CD14-positive monocyte (primary cell): ENCODE results near the gene ARMC7. TPM values are rescaled to one million over a fixed set of nuclear protein-coding genes. Genes with fewer than 3 reads are reported as not detected.

Source experiments
- DNase-seq, 3 donors: peaks; one replicate each; pipeline ENCODE4 v3.0.0-alpha.2; 2011 to 2022
- H2AFZ ChIP-seq: 2 replicates; pipeline ENCODE4 v1.6.0; 2012; ENCODE audit warnings: mild to moderate bottlenecking, low read depth, low read length, inconsistent platforms; ENCODE audit not compliant: insufficient read depth, poor library complexity, severe bottlenecking
- H3K27ac ChIP-seq, 2 donors: 1 replicate in 1 of 2; 2 replicates in 1 of 2; pipeline ENCODE4 v1.5.1; 2012 to 2013; ENCODE audit warnings: low read length in 2 of 2, control low read depth in 1 of 2, inconsistent platforms in 1 of 2, low read depth in 1 of 2, mild to moderate bottlenecking in 1 of 2
- H3K27me3 ChIP-seq, 2 donors: one replicate each; pipeline versions ENCODE4 v1.6.0 to v1.6.1; 2011 to 2013; ENCODE audit warnings: low read length in 2 of 2; ENCODE audit not compliant: control insufficient read depth in 2 of 2, insufficient read depth in 2 of 2
- H3K36me3 ChIP-seq, 2 donors: replicated peaks in 1 of 2; 1 replicate in 1 of 2; 2 replicates in 1 of 2; pipeline versions ENCODE4 v1.5.1 to v1.6.1; 2012 to 2013; ENCODE audit warnings: low read length in 2 of 2, control low read depth in 1 of 2, inconsistent platforms in 1 of 2, mild to moderate bottlenecking in 1 of 2; ENCODE audit not compliant: insufficient read depth in 2 of 2, control insufficient read depth in 1 of 2
- H3K4me1 ChIP-seq, 2 donors: 1 replicate in 1 of 2; 2 replicates in 1 of 2; pipeline versions ENCODE4 v1.5.1 to v1.6.1; 2012 to 2013; ENCODE audit warnings: low read length in 2 of 2, control low read depth in 1 of 2, inconsistent platforms in 1 of 2, mild to moderate bottlenecking in 1 of 2, moderate library complexity in 1 of 2; ENCODE audit not compliant: insufficient read depth in 2 of 2, control insufficient read depth in 1 of 2
- H3K4me2 ChIP-seq: replicated peaks from 2 replicates; pipeline ENCODE3; 2012; ENCODE audit warnings: low read length, moderate library complexity, mild to moderate bottlenecking; ENCODE audit not compliant: poor library complexity, severe bottlenecking; ENCODE audit errors: extremely low read depth
- H3K4me3 ChIP-seq, 3 experiments: fragments of 200-600 bp in 1 of 3; sonication (generic) in 1 of 3; replicated peaks in 1 of 3; 1 replicate in 2 of 3; 2 replicates in 1 of 3; pipeline ENCODE4 v1.5.1; 2011 to 2013; ENCODE audit warnings: low read length in 3 of 3, mild to moderate bottlenecking in 3 of 3, control low read depth in 2 of 3, low read depth in 2 of 3, inconsistent platforms in 1 of 3, moderate library complexity in 1 of 3
- H3K79me2 ChIP-seq: 2 replicates; pipeline ENCODE4 v1.6.0; 2012; ENCODE audit warnings: mild to moderate bottlenecking, control low read depth, inconsistent platforms, low read length, moderate library complexity; ENCODE audit not compliant: insufficient read depth
- H3K9ac ChIP-seq: 2 replicates; pipeline ENCODE4 v1.6.0; 2017; ENCODE audit warnings: low read length, mild to moderate bottlenecking; ENCODE audit not compliant: insufficient read depth, poor library complexity, severe bottlenecking
- H3K9me3 ChIP-seq, 2 donors: replicated peaks in 1 of 2; 1 replicate in 1 of 2; 2 replicates in 1 of 2; pipeline versions ENCODE4 v1.5.1 to v1.6.1; 2012 to 2013; ENCODE audit warnings: low read length in 2 of 2, control low read depth in 1 of 2; ENCODE audit not compliant: control insufficient read depth in 1 of 2, insufficient read depth in 1 of 2
- H4K20me1 ChIP-seq: 2 replicates; pipeline ENCODE4 v1.6.0; 2012; ENCODE audit warnings: mild to moderate bottlenecking, low read length, control low read depth, moderate library complexity; ENCODE audit not compliant: insufficient read depth
- H3K27ac Mint-ChIP-seq, 7 donors: one replicate each; pipeline ENCODE4 v1.8.0; 2020; ENCODE audit warnings: mild to moderate bottlenecking in 7 of 7, mixed read lengths in 7 of 7, moderate library complexity in 6 of 7, inconsistent platforms in 2 of 7
- H3K27me3 Mint-ChIP-seq, 3 donors: one replicate each; pipeline ENCODE4 v1.8.0; 2021 to 2022; ENCODE audit warnings: low read depth in 3 of 3, mild to moderate bottlenecking in 3 of 3, mixed read lengths in 3 of 3, moderate library complexity in 3 of 3, inconsistent platforms in 1 of 3
- H3K36me3 Mint-ChIP-seq, 2 donors: one replicate each; pipeline ENCODE4 v1.8.0; 2020; ENCODE audit warnings: mixed read lengths in 2 of 2, inconsistent platforms in 1 of 2, mild to moderate bottlenecking in 1 of 2
- H3K4me1 Mint-ChIP-seq: one replicate; pipeline ENCODE4 v1.8.0; 2020; ENCODE audit warnings: mild to moderate bottlenecking, mixed read lengths
- H3K4me3 Mint-ChIP-seq, 2 donors: one replicate each; pipeline ENCODE4 v1.8.0; 2020; ENCODE audit warnings: mild to moderate bottlenecking in 2 of 2, mixed read lengths in 2 of 2, moderate library complexity in 1 of 2
- H3K9me3 Mint-ChIP-seq, 7 donors: one replicate each; pipeline ENCODE4 v1.8.0; 2020 to 2022; ENCODE audit warnings: mixed read lengths in 7 of 7, mild to moderate bottlenecking in 6 of 7, moderate library complexity in 6 of 7, inconsistent platforms in 2 of 7
- CTCF ChIP-seq: fragments of 200-600 bp; IDR thresholded peaks from one replicate; pipeline ENCODE4 v1.8.0; 2022; ENCODE audit warnings: antibody characterized with exemption, mild to moderate bottlenecking
- WGBS: methylation state at CpG from one replicate; pipeline ENCODE4 v1.1.5; 2013; ENCODE audit warnings: missing lambda C conversion rate; ENCODE audit not compliant: insufficient coverage; 5-methylcytosine and 5-hydroxymethylcytosine counted together
- intact Hi-C, 2 donors: fragments of 100-400 bp; cut with micrococcal nuclease; formaldehyde crosslinking; loops; one replicate each; pipeline versions ENCODE4 v1.15.0 to v1.15.1; 2023
- polyA plus RNA-seq, 3 donors: library from polyadenylated mRNA; depleted of rRNA in 1 of 3; unstranded in 2 of 3; stranded (reverse) in 1 of 3; fragments of 300-500 nt in 2 of 3; fragments of >200 nt in 1 of 3; fragmentation: Illumina TruSeq in 2 of 3; gene quantifications; 1 replicate in 2 of 3; 2 replicates in 1 of 3; pipeline ENCODE4 v1.2.3, GENCODE V29; 2012 to 2021

Gene ARMC7
- polyA plus RNA-seq, 3 donors = 1.3 to 11.8 (median 2.1) TPM

- no peaks in the 10 kb centered on the region for H3K9me3 Mint-ChIP-seq
- Histone ChIP-seq H3K79me2 (peaks cover 40% of the 10 kb centered on the region), H3K27ac (peak overlapping the region; percentile 56 to 81), H3K9ac (peak overlapping the region; percentile 71), H3K4me3 (peak overlapping the region; percentile 44 to 85 (median 64)), H2AFZ (peak overlapping the region; percentile 95), H4K20me1 (peaks cover 14% of the 10 kb centered on the region), H3K9me3 (no peaks in the 10 kb centered on the region), H3K4me1 (peaks cover 43 to 44% of the 10 kb centered on the region in 2 donors), H3K36me3 (peaks cover 13 to 22% of the 10 kb centered on the region in 2 donors), H3K27me3 (no peaks in the 10 kb centered on the region), H3K4me2 (peak overlapping the region; percentile 89)
- no peak for DNase-seq
- intact Hi-C loops = loop anchor here (2.0 to 10.0 kb wide), 5 partner anchors 37 to 90 kb away; partner anchors contain the start of genes JPT1 (in 1 of the 2) and NUP85 (in 1 of the 2)
- no peak for TF ChIP-seq CTCF
- peak overlapping the region; percentile 84 to 94 for H3K4me3 Mint-ChIP-seq
- peaks cover 57% of the 10 kb centered on the region for H3K4me1 Mint-ChIP-seq
- H3K27me3 Mint-ChIP-seq = no peaks in the 10 kb centered on the region
- H3K27ac Mint-ChIP-seq = peak overlapping the region; percentile 62 to 85 (median 80)
- H3K36me3 Mint-ChIP-seq = peaks cover 32 to 38% of the 10 kb centered on the region in 2 donors
- WGBS = 48% methylated on average over 6 of the region's 19 CpGs
Measured at GRCh38 chr17:75114552-75115314, 5.0 kb downstream of the ARMC7 start.

- TF ChIP-seq CTCF = no peak
- H3K4me3 Mint-ChIP-seq = no peak overlapping the region
Measured at GRCh38 chr17:75115555-75115954, 5.8 kb downstream of the ARMC7 start.

More at GRCh38 chr17:75115555-75115954, 5.8 kb downstream of the ARMC7 start:
- Mint-ChIP-seq H3K27me3 (no peaks in the 10 kb centered on the region), H3K4me1 (peaks cover 61% of the 10 kb centered on the region), H3K36me3 (peaks cover 35 to 44% of the 10 kb centered on the region in 2 donors), H3K27ac (no peak overlapping the region), H3K9me3 (no peaks in the 10 kb centered on the region)
- Histone ChIP-seq H3K9me3 (no peaks in the 10 kb centered on the region), H3K4me1 (peaks cover 48% of the 10 kb centered on the region in 2 donors), H3K4me3 (no peak overlapping the region), H3K27ac (no peak overlapping the region), H3K9ac (no peak overlapping the region), H3K79me2 (peaks cover 33% of the 10 kb centered on the region), H3K4me2 (no peak overlapping the region), H4K20me1 (peaks cover 14% of the 10 kb centered on the region), H2AFZ (no peak overlapping the region), H3K36me3 (peaks cover 13 to 22% of the 10 kb centered on the region in 2 donors), H3K27me3 (no peaks in the 10 kb centered on the region)
- DNase-seq = no peak
- intact Hi-C loops = loop anchor here in 1 of 2 donors (2.0 to 10.0 kb wide), 2 partner anchors 55 to 89 kb away; partner anchors contain the start of gene NUP85
